Kidney (tissue), 14 donors: ENCODE data around the gene NRXN3. TPM values are rescaled to one million over a fixed set of nuclear protein-coding genes. Genes with fewer than 3 reads are reported as not detected.
A peak's percentile ranks its signal among the peaks of the same experiment; 100 is the strongest.

Source experiments
- DNase-seq, 5 donors: peaks; one replicate each; pipeline ENCODE4 v3.0.0-alpha.2; 2013 to 2020
- FAIRE-seq: peaks from 2 replicates; lab custom pipeline; 2012; peaks lifted over from hg19 to GRCh38; lab: Jason Lieb, UNC
- H3K27ac ChIP-seq, 2 donors: one replicate each; pipeline ENCODE4 v1.7.0; 2013; ENCODE audit warnings: low read depth in 2 of 2, low read length in 2 of 2, inconsistent platforms in 1 of 2
- H3K27me3 ChIP-seq: one replicate; pipeline ENCODE4 v1.7.1; 2013; ENCODE audit warnings: low read length, inconsistent platforms; ENCODE audit not compliant: control insufficient read depth, insufficient read depth
- H3K36me3 ChIP-seq, 3 donors: one replicate each; pipeline versions ENCODE4 v1.7.0 to v1.7.1; 2013; ENCODE audit warnings: low read length in 3 of 3, control low read depth in 1 of 3, inconsistent platforms in 1 of 3; ENCODE audit not compliant: insufficient read depth in 3 of 3, control insufficient read depth in 2 of 3
- H3K4me1 ChIP-seq, 3 donors: one replicate each; pipeline versions ENCODE4 v1.7.0 to v1.7.1; 2013; ENCODE audit warnings: low read length in 3 of 3, inconsistent platforms in 1 of 3, low read depth in 1 of 3; ENCODE audit not compliant: control insufficient read depth in 2 of 3, insufficient read depth in 2 of 3
- H3K4me3 ChIP-seq, 3 donors: one replicate each; pipeline versions ENCODE4 v1.7.0 to v1.8.1; 2013; ENCODE audit warnings: low read length in 3 of 3, control low read depth in 1 of 3, inconsistent platforms in 1 of 3
- H3K9ac ChIP-seq, 3 donors: one replicate each; pipeline versions ENCODE4 v1.7.0 to v1.7.1; 2013; ENCODE audit warnings: low read length in 3 of 3, control low read depth in 1 of 3, inconsistent platforms in 1 of 3
- H3K9me3 ChIP-seq, 3 donors: one replicate each; pipeline versions ENCODE4 v1.7.0 to v1.7.1; 2013; ENCODE audit warnings: low read length in 3 of 3, control low read depth in 1 of 3, inconsistent platforms in 1 of 3; ENCODE audit not compliant: control insufficient read depth in 2 of 3, insufficient read depth in 1 of 3
- intact Hi-C: fragments of 100-400 bp; cut with DNase I; formaldehyde crosslinking; loops from one replicate; pipeline ENCODE4 v1.11.1; 2022
- polyA plus RNA-seq: library from polyadenylated mRNA; stranded (reverse); fragments of 350-450 nt; fragmentation: Illumina TruSeq; extraction: RNeasy Lipid Tissue Mini Kit (QIAGEN cat#74804); gene quantifications from one replicate; pipeline ENCODE4 v1.2.3, GENCODE V29; 2014; ENCODE audit warnings: low read depth, low replicate concordance; ENCODE audit not compliant: insufficient read depth
- total RNA-seq: library from RNA; stranded (reverse); fragmentation: NEBNext Ultra II Directional; extraction: Animal tissue kit (Norgen Biotek cat#: 25700); gene quantifications from one replicate; pipeline ENCODE4 v1.2.1, GENCODE V29; 2021
- TF ChIP-seq, protein P1 (sequence below): IDR thresholded peaks from 3 replicates; pipeline ENCODE4 v1.5.1; 2012; ENCODE audit warnings: mild to moderate bottlenecking, moderate library complexity, borderline replicate concordance; ENCODE audit not compliant: insufficient read depth; ENCODE audit errors: extremely low read depth
- donor health status: control.
- donor health status: control.
- donor health status: control.
- donor health status: control.
- donor health status: control.
- donor health status: DM: yes; HTN: yes; CAD: no.
- donor health status: Normal renal cell carcinoma (clear cell type).

Gene NRXN3
- total and polyA plus RNA-seq, 2 donors from 2014 or later, result 1.5 to 2.4 TPM

DNA sequence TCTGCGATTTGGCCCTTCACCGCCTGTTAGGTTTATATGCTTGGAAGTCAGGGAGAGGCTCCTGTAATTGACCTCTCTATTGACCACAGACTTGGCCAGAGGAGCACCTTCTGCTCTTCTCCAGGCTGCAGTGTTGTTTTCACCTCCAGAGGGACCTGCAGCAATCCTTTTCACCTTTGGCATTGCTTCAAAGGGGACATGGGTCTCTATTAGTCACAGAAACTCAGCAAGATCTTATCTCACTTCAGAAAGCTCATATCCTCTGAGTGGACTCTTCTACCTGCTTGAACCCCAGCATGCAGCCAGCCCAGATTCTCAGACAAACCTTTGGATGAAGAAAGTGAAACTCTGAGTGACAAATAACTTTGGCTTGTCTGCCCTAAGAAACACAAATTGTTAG lies 339.3 kb downstream of the NRXN3 start:
- intact Hi-C loops, result no loop called here

DNA sequence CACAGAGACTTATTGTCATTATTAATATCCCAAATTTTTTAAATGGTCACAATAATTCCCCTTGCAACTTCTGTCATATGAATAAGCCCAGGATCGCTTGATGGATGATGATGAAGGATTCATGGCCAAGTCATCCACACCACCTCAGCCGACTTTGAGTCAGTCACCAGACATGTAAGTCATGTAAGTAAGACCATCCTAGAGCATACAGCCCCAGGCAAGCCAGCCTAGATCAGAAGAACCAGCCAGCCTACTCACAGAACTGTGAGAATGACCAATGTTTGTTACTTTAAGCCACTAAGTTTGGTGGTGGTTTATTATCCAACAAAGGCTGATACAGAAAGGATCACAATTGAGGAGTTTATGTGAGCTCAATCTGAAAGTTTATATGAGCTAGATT lies 341.8 kb downstream of the NRXN3 start:
- DNase-seq (no peak), FAIRE-seq (no peak)
- H3K9ac ChIP-seq, result no peak overlapping the region
- H3K4me3 ChIP-seq, result no peak overlapping the region
- H3K9me3 ChIP-seq, result no peaks in the 10 kb centered on the region
- no peaks in the 10 kb centered on the region for H3K4me1 ChIP-seq
- H3K36me3 ChIP-seq, result no peaks in the 10 kb centered on the region
- H3K27ac ChIP-seq, result no peak overlapping the region
- no peaks in the 10 kb centered on the region for H3K27me3 ChIP-seq
- TF ChIP-seq, protein P1, sequence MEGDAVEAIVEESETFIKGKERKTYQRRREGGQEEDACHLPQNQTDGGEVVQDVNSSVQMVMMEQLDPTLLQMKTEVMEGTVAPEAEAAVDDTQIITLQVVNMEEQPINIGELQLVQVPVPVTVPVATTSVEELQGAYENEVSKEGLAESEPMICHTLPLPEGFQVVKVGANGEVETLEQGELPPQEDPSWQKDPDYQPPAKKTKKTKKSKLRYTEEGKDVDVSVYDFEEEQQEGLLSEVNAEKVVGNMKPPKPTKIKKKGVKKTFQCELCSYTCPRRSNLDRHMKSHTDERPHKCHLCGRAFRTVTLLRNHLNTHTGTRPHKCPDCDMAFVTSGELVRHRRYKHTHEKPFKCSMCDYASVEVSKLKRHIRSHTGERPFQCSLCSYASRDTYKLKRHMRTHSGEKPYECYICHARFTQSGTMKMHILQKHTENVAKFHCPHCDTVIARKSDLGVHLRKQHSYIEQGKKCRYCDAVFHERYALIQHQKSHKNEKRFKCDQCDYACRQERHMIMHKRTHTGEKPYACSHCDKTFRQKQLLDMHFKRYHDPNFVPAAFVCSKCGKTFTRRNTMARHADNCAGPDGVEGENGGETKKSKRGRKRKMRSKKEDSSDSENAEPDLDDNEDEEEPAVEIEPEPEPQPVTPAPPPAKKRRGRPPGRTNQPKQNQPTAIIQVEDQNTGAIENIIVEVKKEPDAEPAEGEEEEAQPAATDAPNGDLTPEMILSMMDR, result no peak
- intact Hi-C loops, result no loop called here

More for the DNA sequence above, 339.3 kb downstream of the NRXN3 start:
- Histone ChIP-seq H3K27ac (no peak overlapping the region), H3K27me3 (no peaks in the 10 kb centered on the region), H3K36me3 (no peaks in the 10 kb centered on the region), H3K9me3 (no peaks in the 10 kb centered on the region), H3K9ac (no peak overlapping the region), H3K4me3 (no peak overlapping the region), H3K4me1 (no peaks in the 10 kb centered on the region)
- FAIRE-seq (no peak), DNase-seq (no peak)
- TF ChIP-seq, protein P1, result no peak

DNA sequence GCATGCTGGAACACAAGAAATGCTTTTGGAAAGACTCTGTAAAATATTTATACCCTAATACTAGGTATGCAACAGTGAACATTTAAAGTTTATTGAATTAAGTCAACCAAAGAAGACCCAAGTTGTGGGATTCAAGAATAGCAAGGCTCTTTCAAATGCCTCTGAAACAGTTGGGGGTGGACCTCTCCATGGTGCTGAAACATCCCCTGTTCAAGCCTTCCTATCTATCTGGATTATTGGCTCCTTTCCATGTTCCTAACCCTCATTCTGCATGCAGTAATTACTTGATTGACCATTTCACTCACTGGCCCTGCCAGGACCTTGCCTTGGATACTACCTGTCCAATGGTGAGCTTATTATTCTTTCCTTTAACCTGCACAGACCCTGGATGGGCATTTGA lies 349.7 kb downstream of the NRXN3 start:
- intact Hi-C loops, result no loop called here
- H3K27ac ChIP-seq, result no peak overlapping the region
- TF ChIP-seq, protein P1, result no peak

DNA sequence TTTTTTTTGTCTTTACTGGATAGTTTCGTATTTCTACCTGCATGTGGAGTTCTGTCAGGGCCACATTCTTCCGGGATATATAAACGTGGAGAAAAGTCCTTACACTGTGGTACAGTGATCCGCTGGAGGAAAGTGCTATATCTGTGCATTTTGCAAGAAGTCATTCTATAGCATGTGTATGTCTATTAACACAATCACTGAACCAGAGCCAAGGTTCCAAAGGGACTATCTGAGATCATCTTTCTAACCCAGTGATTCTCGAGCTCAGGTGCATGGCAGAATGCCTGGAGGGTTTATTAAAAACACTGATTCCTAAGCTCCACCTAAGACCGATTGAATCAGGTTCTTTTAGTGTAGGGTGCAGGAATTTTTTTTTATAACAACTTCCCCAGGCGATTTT lies 354.0 kb downstream of the NRXN3 start:
- Histone ChIP-seq H3K27ac (no peak overlapping the region), H3K27me3 (no peaks in the 10 kb centered on the region), H3K4me3 (no peak overlapping the region), H3K9ac (no peak overlapping the region), H3K36me3 (no peaks in the 10 kb centered on the region), H3K4me1 (no peaks in the 10 kb centered on the region), H3K9me3 (no peaks in the 10 kb centered on the region)
- FAIRE-seq (no peak), DNase-seq (peak in 1 of 5 donors; percentile 1)
- intact Hi-C loops, result no loop called here
- TF ChIP-seq, protein P1, result no peak

More for the DNA sequence above, 349.7 kb downstream of the NRXN3 start:
- FAIRE-seq (no peak), DNase-seq (peak in 4 of 5 donors; percentile 48 to 82 (median 68))
- Histone ChIP-seq H3K36me3 (no peaks in the 10 kb centered on the region), H3K4me1 (no peaks in the 10 kb centered on the region), H3K9ac (no peak overlapping the region), H3K27me3 (no peaks in the 10 kb centered on the region), H3K9me3 (no peaks in the 10 kb centered on the region), H3K4me3 (no peak overlapping the region)
